Measurements from ENCODE around the gene OR2S2.
"Not testable (repeated sequence)": the region's sequence is repeated elsewhere in the genome, so short reads cannot be mapped to it uniquely, and the experiment has no call there.

OR2S2 gene

GRCh38 chr9:35930989-35931388 lies 27.0 kb downstream of the OR2S2 start:
- no peak for DNase-seq

DNA sequence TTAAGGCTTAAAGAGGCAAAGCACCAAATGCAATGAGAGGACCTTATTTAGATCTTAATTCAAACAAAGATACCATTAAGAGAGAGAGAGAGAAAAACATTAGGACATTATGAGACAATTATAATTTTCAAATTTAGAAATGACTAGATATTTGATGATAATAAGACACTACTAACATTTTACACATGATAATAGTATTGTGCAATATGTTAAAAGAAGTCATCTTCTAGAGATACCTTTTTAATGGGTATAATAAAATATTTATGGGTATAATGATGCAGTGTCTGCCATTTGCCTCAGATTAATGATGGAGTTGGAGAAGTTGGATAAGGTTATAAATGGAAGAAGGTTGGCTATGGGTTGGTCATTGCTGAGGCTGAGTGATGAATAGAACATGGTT lies 27.4 kb downstream of the OR2S2 start:
- no peak for DNase-seq

DNA sequence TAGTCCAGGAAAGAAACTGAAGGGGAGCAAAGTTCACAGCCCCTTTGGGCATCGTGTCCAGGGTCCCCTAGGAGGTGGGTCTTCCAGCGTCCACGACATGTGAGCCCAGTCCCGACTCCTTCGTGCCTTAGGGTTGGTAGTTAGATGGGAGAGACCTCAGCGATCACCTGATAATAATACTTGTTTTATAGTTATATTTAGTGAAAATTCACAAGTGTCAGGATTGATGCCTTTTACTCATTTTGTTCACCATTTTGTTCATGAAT lies 28.6 kb downstream of the OR2S2 start:
- DNase-seq, result no peak

DNA sequence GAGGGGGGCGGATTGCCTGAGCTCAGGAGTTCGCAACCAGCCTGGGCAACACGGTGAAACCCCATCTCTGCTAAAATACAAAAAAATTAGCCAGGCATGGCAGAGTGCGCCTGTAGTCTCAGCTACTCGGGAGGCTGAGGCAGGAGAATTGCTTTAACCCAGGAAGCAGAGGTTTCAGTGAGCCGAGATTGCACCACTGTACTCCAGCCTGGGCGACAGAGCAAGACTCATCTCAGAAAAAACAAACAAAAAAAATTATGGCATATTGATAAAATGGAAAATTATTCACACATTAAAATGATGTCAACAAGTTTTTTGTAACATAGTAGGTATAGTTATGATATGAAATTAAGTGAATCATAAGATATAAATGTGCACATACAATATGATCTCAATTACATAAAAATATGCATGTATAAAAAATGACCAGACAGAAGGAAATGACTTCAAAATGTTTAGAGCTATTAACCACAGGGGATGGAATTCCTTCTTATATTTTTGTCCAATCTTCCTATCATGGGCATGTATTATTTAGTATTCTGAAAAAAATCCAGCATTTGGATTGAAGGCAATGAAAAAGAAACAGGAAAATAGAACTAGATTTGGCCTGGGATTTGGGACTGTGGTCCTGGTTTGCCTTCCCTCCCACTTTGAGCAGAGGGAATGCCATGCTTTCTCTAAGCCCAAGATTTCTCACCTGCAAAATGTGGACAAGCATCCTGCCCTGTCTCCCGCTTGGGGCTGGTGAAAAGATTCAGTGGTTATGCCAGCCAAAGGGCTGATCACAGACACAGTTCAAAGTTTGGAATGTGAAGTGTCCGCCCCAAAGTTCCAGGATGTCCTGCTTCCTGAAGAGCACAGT lies 29.1 kb downstream of the OR2S2 start:
- no peak for DNase-seq

DNA sequence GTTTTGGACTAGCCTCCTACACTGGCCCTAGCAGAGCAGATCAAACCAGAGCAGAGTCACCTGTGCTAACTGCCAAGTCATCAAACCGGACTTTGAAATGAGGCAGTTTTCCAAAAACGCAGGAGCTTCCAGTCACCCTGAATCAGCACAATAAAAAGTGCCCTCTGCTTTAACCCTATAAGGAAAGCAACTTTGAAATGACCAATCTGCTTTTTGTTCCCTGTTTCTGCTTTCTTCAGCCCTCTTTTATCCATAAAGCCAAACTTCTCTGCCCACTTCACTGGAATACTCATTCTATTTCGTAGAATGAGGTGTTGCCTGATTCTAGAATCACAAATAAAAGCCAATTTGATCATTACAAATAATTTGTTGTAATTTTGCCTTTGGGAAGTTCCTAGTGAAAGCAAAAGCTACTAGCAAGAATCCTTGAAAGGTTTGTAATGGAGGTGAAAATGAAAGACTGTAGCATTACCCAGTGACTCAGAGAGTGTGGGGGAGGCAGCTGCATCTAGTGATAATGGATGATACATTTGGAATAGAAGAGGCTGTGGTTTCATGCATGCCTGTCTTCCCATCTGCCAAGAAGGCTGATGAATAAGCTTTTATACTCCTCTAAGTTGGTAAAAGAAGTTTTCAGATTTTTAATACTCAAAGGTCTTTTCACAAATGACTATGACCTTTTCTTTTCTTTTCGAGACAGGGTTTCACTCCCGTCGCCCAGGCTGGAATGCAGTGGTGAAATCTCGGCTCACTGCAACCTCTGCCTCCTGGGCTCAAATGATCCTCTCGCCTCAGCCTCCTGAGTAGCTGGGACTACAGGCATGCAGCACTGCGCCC lies 33.8 kb downstream of the OR2S2 start:
- no peak for DNase-seq

DNA sequence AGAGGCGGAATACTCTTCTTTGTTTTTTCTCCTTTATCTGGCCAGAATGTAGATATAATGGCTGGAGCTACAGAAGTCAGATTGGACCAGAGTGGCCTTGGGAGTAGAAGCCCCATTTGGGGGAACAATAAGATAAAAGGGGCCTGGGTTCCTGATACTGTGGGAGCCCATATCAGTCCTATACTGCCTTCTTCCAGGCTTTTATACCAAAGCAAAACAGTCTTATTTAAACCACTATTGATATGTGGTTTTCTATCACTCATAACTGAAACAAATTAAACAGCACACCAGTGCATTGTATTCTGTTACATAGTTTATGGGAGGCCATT lies 34.4 kb downstream of the OR2S2 start:
- no peak for DNase-seq

DNA sequence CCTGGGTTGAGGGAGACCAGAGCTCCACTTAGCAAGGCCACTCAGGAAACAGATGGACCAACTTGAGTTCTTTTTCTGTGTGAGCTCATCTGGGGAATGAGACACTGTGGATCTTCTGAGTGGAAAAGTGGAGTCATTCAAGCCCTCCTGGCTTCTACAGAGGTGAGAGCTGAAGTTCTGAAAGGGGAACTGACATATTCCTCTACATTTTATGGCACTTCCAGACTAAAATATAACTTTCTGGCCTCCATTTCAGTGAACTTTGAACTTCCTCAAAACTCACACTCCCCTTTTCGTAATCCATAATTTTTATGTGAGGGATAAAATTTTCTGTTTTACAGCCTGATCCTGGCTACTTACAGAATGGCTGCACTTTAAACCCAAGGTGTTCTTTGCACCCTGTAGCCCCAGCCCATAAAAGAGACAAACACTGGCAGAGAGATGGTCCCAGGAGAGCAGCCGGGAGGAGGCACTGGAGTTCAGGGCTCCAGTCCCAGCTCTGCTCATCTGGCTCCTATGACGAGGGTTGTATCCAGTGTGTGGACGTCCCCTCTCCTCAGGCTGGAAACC lies 37.8 kb downstream of the OR2S2 start:
- DNase-seq, result no peak

GRCh38 chr9:35919212-35920008 lies 38.5 kb downstream of the OR2S2 start:
- no peak for DNase-seq

GRCh38 chr9:35918780-35919179 lies 39.2 kb downstream of the OR2S2 start:
- DNase-seq, result no peak

DNA sequence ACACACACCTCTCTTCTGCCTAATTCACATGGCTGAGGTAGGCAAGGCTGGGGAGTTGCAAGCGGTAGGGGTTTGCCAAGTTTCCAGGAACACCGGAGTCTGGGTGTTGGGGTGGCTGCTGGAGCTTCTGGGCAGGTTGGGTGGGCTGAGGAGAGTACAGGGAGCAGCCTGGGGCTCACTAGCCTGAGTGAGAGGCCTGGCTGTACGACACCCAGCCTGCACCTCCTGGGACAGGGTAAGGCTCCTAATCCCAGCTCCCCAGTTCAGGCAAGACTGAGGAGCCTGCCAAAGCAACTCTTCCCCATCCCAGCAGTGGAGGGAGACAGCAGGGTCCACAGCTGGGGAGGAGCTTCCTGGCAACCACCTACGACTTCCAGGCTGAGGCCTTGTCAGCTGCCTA lies 40.7 kb downstream of the OR2S2 start:
- no peak for DNase-seq

DNA sequence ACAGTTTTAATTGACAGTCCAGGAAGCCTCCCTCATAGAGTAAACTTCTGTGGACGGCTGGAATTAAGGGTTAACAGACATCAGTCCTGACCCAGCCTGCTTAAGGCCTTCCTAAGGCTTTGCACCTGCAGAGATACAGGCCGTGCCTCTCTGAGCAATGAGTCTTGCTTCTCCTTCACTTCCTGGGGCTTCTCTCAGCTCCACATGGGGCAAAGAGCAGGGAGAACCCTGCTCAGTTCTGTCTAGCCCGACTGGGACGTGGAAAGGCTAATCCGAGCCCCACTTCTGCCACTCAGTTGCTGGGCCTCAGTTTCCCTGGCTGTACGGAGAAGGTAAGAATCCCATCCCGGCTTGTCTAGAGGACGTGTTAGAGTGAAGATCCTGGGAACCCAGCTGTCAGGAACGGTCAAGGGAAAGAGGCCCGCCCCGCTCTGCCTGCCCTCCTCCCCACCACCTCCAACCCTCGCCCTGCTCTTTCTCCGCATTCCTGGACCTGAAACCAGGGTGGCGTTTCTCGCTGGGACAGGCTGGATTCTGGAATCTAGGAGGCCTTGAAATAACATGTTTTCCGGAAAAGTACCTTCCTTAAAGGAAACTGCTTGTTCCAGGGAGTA lies 42.2 kb downstream of the OR2S2 start:
- no peak for DNase-seq

- DNase-seq, result no peak
Observed at GRCh38 chr9:35914301-35914807, 43.6 kb downstream of the OR2S2 start.

GRCh38 chr9:35913429-35913828 lies 44.5 kb downstream of the OR2S2 start:
- not testable (repeated sequence) for DNase-seq

DNA sequence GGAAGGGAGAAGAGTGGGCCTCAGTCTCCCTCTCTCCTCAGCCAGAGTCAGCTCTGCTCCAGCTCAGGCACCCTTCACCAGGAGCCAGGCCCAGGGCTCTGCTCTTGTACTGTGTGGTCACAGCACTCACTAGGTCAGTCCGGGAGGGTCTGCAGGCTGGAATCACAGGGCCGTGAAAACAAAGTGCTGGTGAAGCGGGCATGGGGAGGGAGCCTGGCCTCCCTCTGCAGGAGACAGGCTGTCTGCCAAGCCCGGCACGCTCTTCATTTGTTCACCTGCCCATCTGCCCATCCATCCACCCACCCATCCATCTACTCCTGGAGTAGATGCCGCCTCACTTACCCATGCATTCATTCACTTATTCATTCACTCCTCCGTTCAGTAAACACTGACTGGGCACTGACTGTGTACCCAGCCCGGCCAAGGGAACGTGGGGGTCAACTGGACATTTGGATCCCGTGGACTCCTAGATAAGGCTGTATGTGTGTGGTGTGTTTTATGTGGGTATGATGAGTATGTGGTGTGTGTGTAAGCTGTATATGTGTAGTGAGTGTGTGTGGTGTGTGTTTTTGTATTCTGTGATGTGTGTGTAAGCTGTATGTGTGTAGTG lies 45.1 kb downstream of the OR2S2 start:
- DNase-seq, result no peak

DNA sequence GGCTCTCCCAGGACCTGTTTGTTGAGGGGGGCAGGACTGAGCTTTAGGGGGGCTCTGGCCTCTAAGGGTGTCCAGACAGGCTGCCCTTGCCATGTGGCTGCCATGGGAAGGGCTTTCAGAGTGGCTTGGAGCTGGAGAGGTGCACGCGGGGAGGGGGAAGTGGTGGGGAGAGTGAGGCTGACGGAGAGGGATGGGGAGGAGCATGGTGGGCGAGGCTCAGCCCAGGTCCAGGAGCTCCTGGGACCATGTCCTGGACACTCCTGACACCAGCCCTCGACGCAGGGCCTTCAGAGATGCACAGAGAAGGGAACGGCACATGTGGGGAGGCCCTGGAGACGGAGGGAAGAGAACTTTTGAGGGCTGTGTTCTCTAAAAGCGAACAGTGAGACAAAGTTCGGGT lies 46.3 kb downstream of the OR2S2 start:
- DNase-seq, result no peak

DNA sequence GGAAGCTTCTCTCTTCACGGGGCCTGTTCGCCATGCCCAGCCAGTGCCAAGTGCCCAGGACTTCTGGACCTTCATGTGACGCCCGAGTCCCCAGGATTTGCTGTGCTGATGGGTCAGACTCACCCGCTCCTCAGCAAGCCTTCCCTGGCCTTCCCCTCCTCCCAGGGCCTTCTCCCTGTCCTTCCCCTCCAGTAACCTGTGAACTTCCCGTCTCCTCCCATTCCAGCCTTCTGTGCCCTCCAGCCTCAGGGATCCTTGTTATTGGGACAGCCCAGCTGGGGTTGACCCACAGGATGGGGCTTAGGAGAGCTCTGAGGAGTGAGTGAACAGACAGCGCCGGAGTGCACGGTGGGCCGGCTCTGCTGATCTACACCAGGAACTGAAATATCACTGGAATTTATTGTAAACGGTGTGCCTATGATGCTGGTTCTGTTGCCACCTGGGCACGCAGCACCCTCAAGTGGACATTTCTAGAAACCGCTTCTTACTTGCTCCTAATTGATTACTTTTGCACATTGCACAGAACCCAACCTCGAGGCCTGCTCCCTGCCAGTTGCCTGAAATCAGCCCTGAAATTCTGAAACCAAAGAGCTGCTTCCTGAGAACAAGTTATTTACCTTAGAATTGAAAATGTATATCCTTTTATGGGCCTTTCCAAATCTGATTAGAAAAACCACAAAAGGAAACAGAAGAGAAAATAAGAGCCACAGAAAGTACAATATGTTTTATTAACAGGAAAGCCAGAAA lies 47.2 kb downstream of the OR2S2 start:
- DNase-seq, result no peak

DNA sequence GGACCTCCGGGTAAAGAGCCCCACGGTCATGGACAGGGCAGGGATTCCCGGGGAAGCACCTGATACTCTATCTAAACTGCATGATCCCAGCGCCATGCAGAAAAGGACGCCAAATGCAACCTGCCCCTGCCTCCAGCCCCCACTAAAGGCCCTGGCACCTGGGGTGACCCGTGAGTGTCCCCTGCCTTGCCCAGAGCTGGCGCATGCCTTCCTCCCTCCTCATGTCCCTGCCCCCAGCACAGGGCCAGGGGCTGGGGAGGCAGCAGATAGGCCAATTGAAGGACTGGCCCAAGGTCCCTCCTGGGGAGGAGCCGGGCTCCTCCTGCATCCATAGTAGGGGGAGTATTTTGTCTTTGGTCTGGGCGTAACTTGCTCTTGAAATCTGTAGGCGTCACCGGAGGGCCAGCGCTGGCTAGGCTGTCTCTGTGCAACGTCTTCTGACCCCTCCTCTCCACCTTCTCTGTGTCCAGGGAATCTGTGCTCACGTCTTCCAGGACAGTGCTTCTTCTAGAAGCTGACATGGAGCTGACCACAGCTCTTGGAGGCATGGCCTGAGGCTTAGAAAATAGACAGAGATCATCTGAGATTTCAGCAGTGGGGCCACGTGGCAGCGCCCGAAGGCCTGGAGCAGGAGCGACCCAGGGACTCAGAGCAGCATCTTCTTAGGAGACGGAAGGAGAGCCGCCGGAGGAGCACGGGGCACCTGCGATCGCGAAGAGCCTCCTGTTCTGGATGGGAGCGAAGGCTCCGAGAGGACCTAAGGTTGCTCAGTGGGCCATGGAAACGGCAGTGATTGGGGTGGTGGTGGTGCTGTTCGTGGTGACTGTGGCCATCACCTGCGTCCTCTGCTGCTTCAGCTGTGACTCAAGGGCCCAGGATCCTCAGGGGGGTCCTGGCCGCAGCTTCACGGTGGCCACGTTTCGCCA lies 48.0 kb downstream of the OR2S2 start:
- DNase-seq, result no peak

GRCh38 chr9:35909274-35909673 lies 48.7 kb downstream of the OR2S2 start, which contains the start of gene SPAAR:
SPAAR (plus strand) TSS chr9:35909490; CDS start chr9:35910464, 974 bp downstream.
- DNase-seq, result no peak

DNA sequence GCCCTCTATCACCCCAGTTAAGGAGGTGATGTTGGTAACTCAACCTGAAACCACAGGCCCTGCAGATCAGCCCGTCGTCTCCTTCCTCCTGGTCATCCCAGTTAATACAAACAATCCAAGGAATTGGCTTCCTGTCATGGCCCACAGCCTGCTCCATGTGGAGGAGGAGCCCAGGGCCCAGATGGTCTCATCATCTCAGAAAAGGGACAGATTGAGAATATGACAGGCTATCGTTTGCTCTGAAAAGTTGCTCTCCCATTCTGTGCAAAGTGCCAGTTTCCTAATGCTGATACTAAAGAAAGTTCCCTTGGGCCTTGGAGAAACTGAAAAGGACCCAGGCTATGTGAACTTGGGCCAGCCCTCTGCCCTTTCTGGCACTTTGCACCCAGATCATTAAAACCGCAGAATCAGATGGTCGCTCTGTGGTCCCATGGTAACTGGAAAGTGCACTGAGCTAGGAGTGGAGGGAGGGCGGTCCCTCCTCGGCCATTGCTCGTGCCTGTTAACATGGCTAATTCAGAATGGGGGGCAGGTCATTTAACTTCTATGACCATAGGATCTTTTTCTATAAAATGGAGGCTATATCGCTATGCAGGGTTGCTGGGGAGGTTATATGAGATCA lies 49.3 kb downstream of the OR2S2 start:
- DNase-seq, result no peak
